ENCODE data around the gene DSTN. TPM values are rescaled to one million over a fixed set of nuclear protein-coding genes. Genes with fewer than 3 reads are reported as not detected.

Gene DSTN
- total RNA-seq, 1 donor from 2014 or later, result 463 TPM

- no peak overlapping the region for H3K4me3 ChIP-seq
- intact Hi-C loops (cut with DNase I), result no loop called here
- no peaks in the 10 kb centered on the region for H3K27me3 ChIP-seq
- peaks cover 6% of the 10 kb centered on the region for H3K4me1 ChIP-seq
- no peak for DNase-seq
- H3K9me3 ChIP-seq, result no peaks in the 10 kb centered on the region
- no peak for ATAC-seq
- no peak overlapping the region for H3K27ac ChIP-seq
- no peak for TF ChIP-seq CTCF (IDR thresholded peaks at IDR 0.05)
- peaks cover 97% of the 10 kb centered on the region for H3K36me3 ChIP-seq
Observed at GRCh38 chr20:17629678-17630089, 59.8 kb downstream of the DSTN start.

- Histone ChIP-seq H3K4me1 (peaks cover 12% of the 10 kb centered on the region), H3K27me3 (no peaks in the 10 kb centered on the region), H3K9me3 (no peaks in the 10 kb centered on the region), H3K36me3 (peaks cover 97% of the 10 kb centered on the region), H3K4me3 (no peak overlapping the region), H3K27ac (no peak overlapping the region)
- no peak for ATAC-seq
- DNase-seq, result no peak
- no peak for TF ChIP-seq CTCF (IDR thresholded peaks at IDR 0.05)
- intact Hi-C loops (cut with DNase I), result no loop called here
Observed at GRCh38 chr20:17630151-17630805, 60.4 kb downstream of the DSTN start.

GRCh38 chr20:17630806-17631195 is 60.9 kb downstream of the DSTN start:
- H3K4me3 ChIP-seq, result no peak overlapping the region
- peaks cover 99% of the 10 kb centered on the region for H3K36me3 ChIP-seq
- no peak for DNase-seq
- no peak overlapping the region for H3K27ac ChIP-seq
- H3K4me1 ChIP-seq, result peaks cover 18% of the 10 kb centered on the region
- TF ChIP-seq CTCF (IDR thresholded peaks at IDR 0.05), result no peak
- no peaks in the 10 kb centered on the region for H3K9me3 ChIP-seq
- no peak for ATAC-seq
- intact Hi-C loops (cut with DNase I), result no loop called here
- no peaks in the 10 kb centered on the region for H3K27me3 ChIP-seq

GRCh38 chr20:17631576-17632319 is 61.9 kb downstream of the DSTN start:
- Histone ChIP-seq H3K4me3 (no peak overlapping the region), H3K4me1 (peaks cover 22% of the 10 kb centered on the region), H3K9me3 (no peaks in the 10 kb centered on the region), H3K27me3 (no peaks in the 10 kb centered on the region), H3K36me3 (peaks cover 99% of the 10 kb centered on the region), H3K27ac (no peak overlapping the region)
- DNase-seq (no peak), ATAC-seq (no peak)
- intact Hi-C loops (cut with DNase I), result no loop called here
- no peak for TF ChIP-seq CTCF (IDR thresholded peaks at IDR 0.05)

GRCh38 chr20:17633221-17633849 is 63.5 kb downstream of the DSTN start:
- intact Hi-C loops (cut with DNase I), result no loop called here
- ATAC-seq (no peak), DNase-seq (no peak)
- H3K27me3 ChIP-seq, result no peaks in the 10 kb centered on the region
- H3K27ac ChIP-seq, result no peak overlapping the region
- H3K4me3 ChIP-seq, result no peak overlapping the region
- peaks cover 24% of the 10 kb centered on the region for H3K4me1 ChIP-seq
- no peaks in the 10 kb centered on the region for H3K9me3 ChIP-seq
- no peak for TF ChIP-seq CTCF (IDR thresholded peaks at IDR 0.05)
- H3K36me3 ChIP-seq, result peaks cover 97% of the 10 kb centered on the region

All from upper lobe of right lung (tissue), 1 donor.